Measurements from ENCODE around the gene GABRR2.
"Not testable (repeated sequence)": the region's sequence is repeated elsewhere in the genome, so short reads cannot be mapped to it uniquely, and the experiment has no call there.

Gene GABRR2

GRCh38 chr6:89255417-89255816 lies 59.7 kb downstream of the GABRR2 start:
- DNase-seq = no peak

- DNase-seq = no peak
Observed at GRCh38 chr6:89254569-89254968, 60.5 kb downstream of the GABRR2 start.

- no peak for DNase-seq
Observed at GRCh38 chr6:89252907-89253306, 62.2 kb downstream of the GABRR2 start.

DNA sequence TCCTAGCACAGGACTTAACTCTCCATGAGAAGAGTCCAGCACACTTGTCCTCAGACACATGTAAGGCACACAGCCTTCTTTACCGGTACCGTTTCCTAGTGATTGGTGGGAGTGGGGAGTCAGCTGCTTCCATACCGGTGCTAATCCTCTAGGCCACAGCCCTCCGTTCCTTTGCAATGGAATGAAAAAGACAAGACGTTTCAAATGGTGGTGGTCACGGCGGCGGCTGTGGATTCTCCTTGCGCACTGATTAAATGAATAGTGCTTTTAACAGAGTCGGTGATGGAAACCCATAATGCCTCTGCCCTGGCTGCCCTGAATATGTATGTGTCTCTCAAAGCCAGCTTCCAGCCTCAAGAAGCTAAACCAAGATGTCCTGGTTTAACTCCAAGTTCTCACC lies 63.1 kb downstream of the GABRR2 start:
- no peak for DNase-seq

GRCh38 chr6:89251170-89251569 lies 63.9 kb downstream of the GABRR2 start:
- no peak for DNase-seq

DNA sequence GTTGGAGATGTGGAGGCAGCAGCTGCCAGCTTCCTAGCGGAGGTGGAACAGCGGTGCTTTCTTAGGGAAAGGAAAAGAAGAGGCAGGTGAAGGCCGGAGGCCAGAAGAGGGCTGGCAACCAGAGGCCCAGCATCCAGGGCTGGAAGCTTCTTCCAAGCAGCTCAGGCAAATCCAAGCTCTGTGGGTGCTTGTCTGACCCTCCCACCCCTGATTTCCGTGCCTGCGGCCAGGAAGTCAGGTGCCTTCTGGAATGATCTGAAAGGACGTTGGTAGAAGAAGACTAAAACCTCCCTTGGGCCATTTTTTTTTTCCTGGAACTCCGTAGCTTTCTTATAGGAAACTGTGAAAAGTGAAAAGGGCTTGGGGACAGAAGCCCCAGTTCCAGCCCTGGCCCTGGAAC lies 64.9 kb downstream of the GABRR2 start:
- DNase-seq = no peak

GRCh38 chr6:89244241-89244985 lies 70.7 kb downstream of the GABRR2 start:
- no peak for DNase-seq

DNA sequence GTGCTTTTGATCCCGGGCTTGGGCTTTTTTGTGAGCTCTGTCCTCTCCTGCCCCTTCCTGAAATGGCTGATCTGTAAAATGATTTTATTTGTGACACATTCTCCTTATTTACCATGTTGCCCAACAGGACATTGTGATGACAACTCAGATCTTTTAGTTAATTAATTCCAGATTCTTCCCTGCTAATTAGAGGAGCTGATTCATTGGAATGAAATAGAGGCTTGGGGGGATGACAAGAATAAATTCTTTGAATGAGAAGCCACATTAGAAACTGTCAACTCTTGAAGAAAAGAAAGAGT lies 71.8 kb downstream of the GABRR2 start:
- DNase-seq = no peak

DNA sequence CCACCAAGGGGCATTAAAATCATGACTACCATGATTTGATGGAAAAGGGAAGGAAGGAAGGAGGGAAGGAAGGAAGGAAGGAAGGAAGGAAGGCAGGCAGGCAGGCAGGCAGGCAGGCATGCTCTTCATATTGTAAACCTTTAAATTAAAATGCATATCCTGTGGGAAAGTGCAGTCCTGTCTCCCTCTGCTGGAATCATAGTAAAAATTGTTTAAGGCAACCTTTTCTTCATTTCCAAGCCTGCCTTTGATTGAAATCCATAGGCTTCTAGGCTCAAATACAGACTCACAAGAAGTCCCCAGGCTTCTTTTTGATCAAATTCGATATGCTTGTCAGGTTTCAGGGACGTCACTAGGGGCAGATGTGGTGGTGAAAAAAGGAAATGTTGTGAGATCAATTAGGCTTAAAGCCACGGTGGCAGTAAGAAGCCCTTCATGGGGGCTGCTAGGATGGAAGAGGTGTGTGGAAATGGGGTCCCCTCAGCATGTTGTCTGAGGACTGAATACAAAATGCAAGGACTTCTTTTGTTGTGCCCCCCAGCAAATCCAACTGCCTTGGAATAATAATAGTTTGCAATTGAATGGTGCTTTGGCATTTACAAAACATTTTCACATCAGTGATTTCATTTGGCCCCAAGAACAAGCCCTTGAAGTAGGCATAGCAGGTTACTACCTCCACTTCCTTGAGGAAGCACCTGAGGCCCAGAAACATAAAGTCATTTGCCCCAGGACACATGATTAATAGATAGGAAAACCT lies 72.3 kb downstream of the GABRR2 start:
- no peak for DNase-seq

DNA sequence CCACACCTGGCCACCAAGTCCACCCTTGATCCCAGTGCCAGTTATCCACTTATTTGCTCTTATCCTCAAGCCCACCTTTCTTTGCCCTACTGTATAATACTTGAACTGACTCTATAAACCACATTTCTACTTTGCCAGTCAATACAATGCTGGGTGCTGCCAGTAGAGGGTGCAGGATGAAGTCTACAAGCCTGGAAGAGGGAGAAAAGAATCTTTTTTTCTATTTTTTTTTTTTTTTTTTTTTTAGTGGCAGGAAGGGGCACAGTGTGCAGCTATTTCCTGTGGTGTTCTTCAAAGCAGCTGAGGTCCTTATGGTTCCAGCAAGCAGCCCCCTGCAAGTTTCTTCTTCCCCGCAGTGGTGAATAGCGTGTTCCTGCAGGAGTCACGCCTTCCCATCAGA lies 75.8 kb downstream of the GABRR2 start:
- no peak for DNase-seq

DNA sequence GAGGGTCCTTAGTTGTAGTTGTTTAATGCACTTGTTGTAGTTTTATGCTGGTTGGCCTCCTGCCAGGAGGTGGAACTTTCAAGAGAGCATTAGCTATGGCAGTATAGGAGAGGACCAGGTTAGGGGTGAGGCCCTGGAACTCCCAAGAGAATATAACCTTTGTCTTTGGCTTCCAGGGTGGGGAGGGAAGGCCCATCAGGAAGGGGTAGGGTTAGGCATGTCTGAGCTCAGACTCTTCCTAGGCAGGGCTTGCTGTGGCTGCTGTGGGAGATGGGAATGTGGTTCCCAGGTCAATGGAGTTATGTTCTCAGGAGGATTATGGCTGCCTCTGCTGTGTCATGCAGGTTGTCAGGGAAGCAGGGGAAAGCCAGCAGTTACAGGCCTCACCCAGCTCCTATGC lies 77.9 kb downstream of the GABRR2 start:
- DNase-seq = no peak

- not testable (repeated sequence) for DNase-seq
Observed at GRCh38 chr6:89233605-89234004, 81.5 kb downstream of the GABRR2 start.

GRCh38 chr6:89222712-89223039 lies 92.4 kb downstream of the GABRR2 start:
- DNase-seq = no peak

DNA sequence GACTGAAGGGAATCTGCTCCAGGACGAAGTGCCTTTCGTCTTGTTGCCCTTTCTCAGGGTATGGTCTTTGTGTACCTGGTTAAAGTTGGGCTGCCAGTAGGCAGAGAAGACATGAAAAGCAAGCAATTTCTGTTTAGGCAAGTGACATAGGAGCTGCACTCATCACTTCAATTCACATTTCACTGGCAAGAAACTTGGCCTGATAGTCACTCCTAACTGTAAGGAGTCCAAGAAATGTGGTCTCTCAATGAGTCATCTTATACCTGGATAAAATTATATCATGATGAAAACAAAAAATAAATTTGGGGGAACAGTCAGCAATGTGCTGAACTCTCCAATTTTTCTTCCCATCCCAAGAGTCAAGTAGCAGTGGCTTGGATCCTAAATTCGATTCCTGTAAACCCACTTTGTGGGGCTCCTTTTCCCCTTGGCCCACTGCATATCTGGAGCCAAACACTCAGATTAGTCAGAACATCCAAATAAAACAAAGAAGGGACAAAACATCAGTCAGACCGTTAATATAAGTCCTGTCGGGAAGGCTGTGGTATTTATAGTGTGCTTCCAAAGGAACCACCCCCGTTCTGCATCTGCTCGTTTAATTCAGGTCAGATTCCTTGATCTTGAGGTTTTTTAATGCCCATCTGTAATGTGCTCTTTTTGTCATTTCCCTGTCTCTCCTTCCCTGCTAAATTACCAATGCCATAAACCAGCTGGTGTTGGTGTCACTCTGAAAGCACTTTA lies 93.0 kb downstream of the GABRR2 start:
- DNase-seq = no peak

- no peak for DNase-seq
Observed at GRCh38 chr6:89221129-89221528, 94.0 kb downstream of the GABRR2 start.

- no peak for DNase-seq
Observed at GRCh38 chr6:89217299-89217910, 97.7 kb downstream of the GABRR2 start, which contains the start of gene GABRR1. TSS of gene GABRR1 (minus strand) at chr6:89217358. CDS start at chr6:89217322, 36 bp downstream.

DNA sequence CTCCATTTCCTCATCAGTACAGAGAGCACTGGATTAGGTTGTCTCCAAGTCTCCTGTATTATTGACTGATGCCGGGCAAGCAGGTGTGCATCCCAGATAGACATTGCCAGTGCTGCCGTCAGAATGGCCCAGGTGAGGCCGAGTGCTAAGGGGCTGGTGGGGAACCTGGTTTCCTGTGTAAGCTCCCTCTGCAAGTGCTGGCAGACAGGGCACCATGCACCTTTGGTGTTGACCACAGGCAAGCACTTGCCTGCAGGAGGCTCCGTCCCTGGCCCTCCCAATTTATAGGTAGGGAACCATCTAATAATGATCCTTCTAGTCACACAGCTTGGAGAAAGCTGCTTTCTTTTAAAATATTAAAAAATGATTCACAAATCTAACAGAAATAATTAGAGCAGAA lies 98.7 kb downstream of the GABRR2 start:
- no peak for DNase-seq

DNA sequence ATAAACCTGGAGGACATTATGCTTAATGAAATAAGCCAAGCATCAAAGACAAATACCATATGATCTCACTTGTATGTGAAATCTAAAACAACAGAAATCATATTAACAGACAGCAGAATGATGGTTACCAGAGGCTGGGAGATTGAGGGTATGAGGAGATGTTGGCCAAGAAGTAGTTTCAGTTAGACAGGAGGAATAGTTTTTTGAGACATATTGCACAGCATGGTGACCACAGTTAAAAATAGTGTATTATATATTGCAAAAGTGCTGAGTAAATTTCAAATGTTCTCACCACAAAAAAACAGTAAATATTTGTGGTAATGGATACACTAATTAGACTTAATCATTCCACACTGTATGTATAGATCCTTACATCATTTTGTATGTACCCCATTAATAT lies 99.7 kb downstream of the GABRR2 start:
- DNase-seq = no peak

- DNase-seq = no peak
Observed at GRCh38 chr6:89214197-89214596, 100.9 kb downstream of the GABRR2 start.

DNA sequence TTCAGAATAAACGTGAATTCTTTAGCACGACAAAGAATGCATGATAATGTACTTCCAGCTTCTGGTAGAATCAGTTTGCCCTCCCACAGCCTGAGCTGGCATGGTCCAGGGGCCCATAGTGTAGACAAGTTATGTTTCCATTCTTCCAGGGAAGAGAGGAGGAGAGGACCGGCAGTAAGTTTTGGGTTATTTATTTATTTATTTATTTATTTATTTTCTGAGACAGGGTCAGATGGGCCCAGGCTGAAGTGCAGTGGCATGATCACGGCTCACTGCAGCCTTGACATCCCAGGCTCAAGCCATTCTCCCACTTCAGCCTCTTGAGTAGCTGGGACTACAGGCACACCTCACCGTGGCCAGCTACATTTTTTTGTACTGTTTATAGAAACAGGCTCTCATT lies 102.6 kb downstream of the GABRR2 start:
- DNase-seq = no peak

GRCh38 chr6:89209457-89209856 lies 105.6 kb downstream of the GABRR2 start:
- DNase-seq = no peak

- DNase-seq = no peak
Observed at GRCh38 chr6:89208551-89208950, 106.5 kb downstream of the GABRR2 start.

All from activated CD8-positive, alpha-beta memory T cell treated with anti-CD3 and anti-CD28 coated beads, Interleukin-2, amount 50 U/mL, for 4 hours (primary cell).